IMR-90 (cell line): ENCODE measurements around the gene ARHGEF7. TPM values are rescaled to one million over a fixed set of nuclear protein-coding genes. Genes with fewer than 3 reads are reported as not detected.

Experiments used
- ATAC-seq: fragments of 200-7000 bp; cut with Tn5 transposase; 2 replicates; pipeline ENCODE4 v1.9.1; 2020; ENCODE audit warnings: low read depth, mild to moderate bottlenecking, moderate library complexity
- BruUV-seq: library from RNA; stranded (reverse); fragments of 400-500 nt; replicated peaks from 2 replicates; lab custom pipeline; 2021; lab: Mats Ljungman, UMichigan
- CTCF ChIA-PET: fragments of 300-600 bp; formaldehyde crosslinking; extraction: SDS; loops from one replicate; lab custom pipeline; 2021; ENCODE audit warnings: antibody characterized with exemption; lab: Yijun Ruan, JAX
- POLR2A ChIA-PET: fragments of 300-600 bp; sonication (Branson Sonifier 250); formaldehyde crosslinking; loops from one replicate; lab custom pipeline; 2022; ENCODE audit warnings: antibody characterized with exemption; ENCODE audit not compliant: unreplicated experiment; lab: Charles Lee
- DNase-seq: peaks from one replicate; pipeline ENCODE4 v3.0.0; 2013
- H2AFZ ChIP-seq: replicated peaks from 2 replicates; pipeline ENCODE3; 2013; ENCODE audit warnings: low read length, mild to moderate bottlenecking; ENCODE audit not compliant: poor library complexity
- H2AK5ac ChIP-seq: 2 replicates; pipeline ENCODE4 v1.6.1; 2013; ENCODE audit warnings: low read depth, low read length, inconsistent platforms
- H2AK9ac ChIP-seq: replicated peaks from 2 replicates; pipeline ENCODE3; 2013; ENCODE audit warnings: mild to moderate bottlenecking, low read depth, low read length, moderate library complexity; ENCODE audit not compliant: poor library complexity
- H2BK120ac ChIP-seq: 2 replicates; pipeline ENCODE4 v1.6.1; 2013; ENCODE audit warnings: low read depth, low read length, inconsistent platforms
- H2BK15ac ChIP-seq: 3 replicates; pipeline ENCODE4 v1.6.1; 2013; ENCODE audit warnings: low read depth, low read length, inconsistent platforms
- H2BK20ac ChIP-seq: 2 replicates; pipeline ENCODE4 v1.6.1; 2013; ENCODE audit warnings: low read depth, mild to moderate bottlenecking, inconsistent platforms, low read length, moderate library complexity
- H2BK5ac ChIP-seq: 2 replicates; pipeline ENCODE4 v1.6.1; 2013; ENCODE audit warnings: mild to moderate bottlenecking, low read depth, low read length, inconsistent platforms; ENCODE audit not compliant: poor library complexity, severe bottlenecking
- H3K14ac ChIP-seq: replicated peaks from 2 replicates; pipeline ENCODE4 v1.6.1; 2013; ENCODE audit warnings: low read depth, low read length, inconsistent platforms
- H3K18ac ChIP-seq: 2 replicates; pipeline ENCODE4 v1.6.1; 2013; ENCODE audit warnings: low read depth, low read length, control low read depth
- H3K23ac ChIP-seq: 2 replicates; pipeline ENCODE4 v1.6.1; 2013; ENCODE audit warnings: low read depth, low read length, inconsistent platforms
- H3K27ac ChIP-seq: 2 replicates; pipeline ENCODE4 v1.5.1; 2013; ENCODE audit warnings: mild to moderate bottlenecking, control low read depth, low read length; ENCODE audit not compliant: insufficient read depth
- H3K27me3 ChIP-seq: 2 replicates; pipeline ENCODE4 v1.6.1; 2013; ENCODE audit warnings: low read length; ENCODE audit not compliant: control insufficient read depth, insufficient read depth
- H3K36me3 ChIP-seq: 2 replicates; pipeline ENCODE4 v1.6.1; 2013; ENCODE audit warnings: low read length, mixed read lengths; ENCODE audit not compliant: control insufficient read depth, insufficient read depth
- H3K4ac ChIP-seq: 2 replicates; pipeline ENCODE4 v1.6.1; 2013; ENCODE audit warnings: low read depth, low read length, inconsistent platforms
- H3K4me1 ChIP-seq: 2 replicates; pipeline ENCODE4 v1.6.1; 2013; ENCODE audit warnings: low read length, mixed read lengths; ENCODE audit not compliant: control insufficient read depth, insufficient read depth
- H3K4me2 ChIP-seq: 2 replicates; pipeline ENCODE4 v1.6.1; 2013; ENCODE audit warnings: low read depth, mild to moderate bottlenecking, control low read depth, low read length, moderate library complexity
- H3K4me3 ChIP-seq: 2 replicates; pipeline ENCODE4 v1.5.1; 2013; ENCODE audit warnings: low read depth, mild to moderate bottlenecking, control low read depth, low read length, moderate library complexity; ENCODE audit not compliant: insufficient read depth
- H3K56ac ChIP-seq: 2 replicates; pipeline ENCODE4 v1.6.1; 2013; ENCODE audit warnings: low read length, inconsistent platforms; ENCODE audit not compliant: insufficient read depth; ENCODE audit errors: extremely low read depth
- H3K79me1 ChIP-seq, 2 experiments: 2 replicates each; pipeline ENCODE4 v1.6.1; 2013; ENCODE audit warnings: low read length in 2 of 2, inconsistent platforms in 1 of 2, low read depth in 1 of 2
- H3K9ac ChIP-seq: 2 replicates; pipeline ENCODE4 v1.6.1; 2013; ENCODE audit warnings: low read depth, low read length, control low read depth
- H3K9me1 ChIP-seq: 2 replicates; pipeline ENCODE4 v1.6.1; 2013; ENCODE audit warnings: low read length, inconsistent platforms; ENCODE audit not compliant: insufficient read depth
- H3K9me3 ChIP-seq: 2 replicates; pipeline ENCODE4 v1.6.1; 2013; ENCODE audit warnings: low read length; ENCODE audit not compliant: control insufficient read depth, insufficient read depth
- H4K20me1 ChIP-seq: 2 replicates; pipeline ENCODE4 v1.6.1; 2013; ENCODE audit warnings: low read length, inconsistent platforms; ENCODE audit not compliant: insufficient read depth
- H4K5ac ChIP-seq: 2 replicates; pipeline ENCODE4 v1.6.1; 2013; ENCODE audit warnings: mild to moderate bottlenecking, low read depth, low read length, control low read depth
- H4K8ac ChIP-seq, 2 experiments: 2 replicates each; pipeline ENCODE4 v1.6.1; 2013; ENCODE audit warnings: low read depth in 2 of 2, low read length in 2 of 2, control low read depth in 1 of 2, inconsistent platforms in 1 of 2
- H4K91ac ChIP-seq: 2 replicates; pipeline ENCODE4 v1.6.1; 2013; ENCODE audit warnings: low read depth, low read length, inconsistent platforms; ENCODE audit not compliant: insufficient read depth
- BHLHE40 ChIP-seq: fragments of 150-350 bp; IDR thresholded peaks from 2 replicates; pipeline ENCODE4 v1.6.1; 2016; ENCODE audit warnings: mild to moderate bottlenecking, low read depth, low read length
- CEBPB ChIP-seq: IDR thresholded peaks from 2 replicates; pipeline ENCODE4 v1.6.1; 2012; ENCODE audit warnings: low read depth, low read length, improper control_type of control experiment
- CHD1 ChIP-seq: IDR thresholded peaks from 2 replicates; pipeline ENCODE4 v1.6.1; 2012; ENCODE audit warnings: low read depth, low read length, improper control_type of control experiment
- ELK1 ChIP-seq: fragments of 150-350 bp; IDR thresholded peaks from 2 replicates; pipeline ENCODE4 v1.6.1; 2016; ENCODE audit warnings: low read depth, mild to moderate bottlenecking, low read length, moderate library complexity, borderline replicate concordance
- FOS ChIP-seq: fragments of 150-350 bp; IDR thresholded peaks from 2 replicates; pipeline ENCODE4 v1.6.1; 2016; ENCODE audit warnings: low read depth, low read length
- MAFK ChIP-seq: IDR thresholded peaks from 2 replicates; pipeline ENCODE4 v1.6.1; 2012; ENCODE audit warnings: low read depth, low read length, improper control_type of control experiment
- MAZ ChIP-seq: IDR thresholded peaks from 2 replicates; pipeline ENCODE4 v1.6.1; 2012; ENCODE audit warnings: low read depth, mild to moderate bottlenecking, low read length, improper control_type of control experiment, moderate library complexity, borderline replicate concordance
- MXI1 ChIP-seq: IDR thresholded peaks from 2 replicates; pipeline ENCODE4 v1.6.1; 2012; ENCODE audit warnings: low read depth, mild to moderate bottlenecking, low read length, moderate library complexity, borderline replicate concordance
- NFE2L2 ChIP-seq: fragments of 150-350 bp; IDR thresholded peaks from 2 replicates; pipeline ENCODE4 v1.6.1; 2016; ENCODE audit warnings: low read depth, mild to moderate bottlenecking, low read length
- POLR2A ChIP-seq: IDR thresholded peaks from 2 replicates; pipeline ENCODE4 v1.6.1; 2012; ENCODE audit warnings: mild to moderate bottlenecking, low read depth, low read length
- RAD21 ChIP-seq: IDR thresholded peaks from 2 replicates; pipeline ENCODE4 v1.6.1; 2012; ENCODE audit warnings: low read length, improper control_type of control experiment
- RCOR1 ChIP-seq: IDR thresholded peaks from 2 replicates; pipeline ENCODE4 v1.6.1; 2012; ENCODE audit warnings: mild to moderate bottlenecking, low read length, improper control_type of control experiment; ENCODE audit not compliant: insufficient replicate concordance
- RFX5 ChIP-seq: IDR thresholded peaks from 2 replicates; pipeline ENCODE4 v1.8.0; 2012; ENCODE audit warnings: low read depth, mild to moderate bottlenecking, low read length, moderate library complexity
- SMC3 ChIP-seq: fragments of 150-350 bp; IDR thresholded peaks from 2 replicates; pipeline ENCODE4 v1.6.1; 2016; ENCODE audit warnings: low read depth, mild to moderate bottlenecking, antibody characterized with exemption, low read length, moderate library complexity
- WGBS, 2 experiments: methylation state at CpG; one replicate each; pipeline versions ENCODE4 v1.1.5 to v1.1.7; 2013; ENCODE audit warnings: missing lambda C conversion rate in 2 of 2; ENCODE audit not compliant: insufficient read length in 1 of 2; ENCODE audit errors: extremely low coverage in 2 of 2; 5-methylcytosine and 5-hydroxymethylcytosine counted together
- dilution Hi-C: fragments of 300-500 bp; cut with HindIII; formaldehyde crosslinking; loops from one replicate; pipeline ENCODE4 v1.14.3; 2018; ENCODE audit warnings: low sequenced_read_pairs; ENCODE audit not compliant: unreplicated experiment
- in situ Hi-C: fragments of 300-500 bp; cut with MboI; formaldehyde crosslinking; loops from 3 replicates; pipeline ENCODE4 v1.14.3; 2019; ENCODE audit warnings: low sequenced_read_pairs, inconsistent platforms, mixed read lengths
- intact Hi-C: fragments of 100-400 bp; cut with micrococcal nuclease; formaldehyde crosslinking; loops from 2 replicates; pipeline ENCODE4 v1.10.0; 2022
- polyA plus RNA-seq, 3 experiments: library from polyadenylated mRNA; depleted of rRNA; stranded (reverse); fragments of >200 nt; gene quantifications; 2 replicates each; pipeline ENCODE4 v1.2.3, GENCODE V29; 2012; ENCODE audit warnings: low replicate concordance in 1 of 3
- total RNA-seq: library from RNA; depleted of rRNA; stranded (reverse); fragments of >200 nt; gene quantifications from 2 replicates; pipeline ENCODE4 v1.2.3, GENCODE V29; 2012
- TF ChIP-seq, protein P1 (sequence below): fragments of 150-350 bp; IDR thresholded peaks from 2 replicates; pipeline ENCODE4 v1.6.1; 2017; ENCODE audit warnings: mild to moderate bottlenecking, antibody characterized with exemption, low read length, low read depth
- TF ChIP-seq, protein P2 (sequence below): conservative IDR thresholded peaks from 2 replicates; pipeline ENCODE4 v1.5.1; 2012; ENCODE audit warnings: mild to moderate bottlenecking, low read depth, low read length, improper control_type of control experiment

Gene ARHGEF7
- total and polyA plus RNA-seq, 2 of the 4 experiments (the other 2 are of a cell fraction), result 32.9 to 59.0 TPM

- H2BK5ac ChIP-seq, result no peak overlapping the region
- no peak overlapping the region for H4K91ac ChIP-seq
- H3K79me1 ChIP-seq, result no peaks in the 10 kb centered on the region
- no peak overlapping the region for H4K8ac ChIP-seq
- no TSS peak for BruUV-seq
- no peak overlapping the region for H3K14ac ChIP-seq
- no peak overlapping the region for H2AK9ac ChIP-seq
- dilution Hi-C loops, result no loop called here
- ATAC-seq, result no peak
- H2BK120ac ChIP-seq, result no peak overlapping the region
- TF ChIP-seq, protein P1, sequence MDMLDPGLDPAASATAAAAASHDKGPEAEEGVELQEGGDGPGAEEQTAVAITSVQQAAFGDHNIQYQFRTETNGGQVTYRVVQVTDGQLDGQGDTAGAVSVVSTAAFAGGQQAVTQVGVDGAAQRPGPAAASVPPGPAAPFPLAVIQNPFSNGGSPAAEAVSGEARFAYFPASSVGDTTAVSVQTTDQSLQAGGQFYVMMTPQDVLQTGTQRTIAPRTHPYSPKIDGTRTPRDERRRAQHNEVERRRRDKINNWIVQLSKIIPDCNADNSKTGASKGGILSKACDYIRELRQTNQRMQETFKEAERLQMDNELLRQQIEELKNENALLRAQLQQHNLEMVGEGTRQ, result no peak
- TF ChIP-seq MAFK (no peak), CEBPB (no peak), RFX5 (no peak), NFE2L2 (no peak), BHLHE40 (no peak), POLR2A (no peak), MXI1 (no peak), ELK1 (no peak), RCOR1 (no peak), SMC3 (no peak), MAZ (no peak), FOS (no peak), CHD1 (no peak), RAD21 (no peak)
- TF ChIP-seq, protein P2, sequence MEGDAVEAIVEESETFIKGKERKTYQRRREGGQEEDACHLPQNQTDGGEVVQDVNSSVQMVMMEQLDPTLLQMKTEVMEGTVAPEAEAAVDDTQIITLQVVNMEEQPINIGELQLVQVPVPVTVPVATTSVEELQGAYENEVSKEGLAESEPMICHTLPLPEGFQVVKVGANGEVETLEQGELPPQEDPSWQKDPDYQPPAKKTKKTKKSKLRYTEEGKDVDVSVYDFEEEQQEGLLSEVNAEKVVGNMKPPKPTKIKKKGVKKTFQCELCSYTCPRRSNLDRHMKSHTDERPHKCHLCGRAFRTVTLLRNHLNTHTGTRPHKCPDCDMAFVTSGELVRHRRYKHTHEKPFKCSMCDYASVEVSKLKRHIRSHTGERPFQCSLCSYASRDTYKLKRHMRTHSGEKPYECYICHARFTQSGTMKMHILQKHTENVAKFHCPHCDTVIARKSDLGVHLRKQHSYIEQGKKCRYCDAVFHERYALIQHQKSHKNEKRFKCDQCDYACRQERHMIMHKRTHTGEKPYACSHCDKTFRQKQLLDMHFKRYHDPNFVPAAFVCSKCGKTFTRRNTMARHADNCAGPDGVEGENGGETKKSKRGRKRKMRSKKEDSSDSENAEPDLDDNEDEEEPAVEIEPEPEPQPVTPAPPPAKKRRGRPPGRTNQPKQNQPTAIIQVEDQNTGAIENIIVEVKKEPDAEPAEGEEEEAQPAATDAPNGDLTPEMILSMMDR, result no peak
- H2AFZ ChIP-seq, result no peak overlapping the region
- H3K27ac ChIP-seq, result no peak overlapping the region
- peaks cover 46% of the 10 kb centered on the region for H3K27me3 ChIP-seq
- no peak overlapping the region for H3K9ac ChIP-seq
- no peak overlapping the region for H4K5ac ChIP-seq
- DNase-seq, result no peak
- in situ Hi-C loops, result no loop called here
- H3K36me3 ChIP-seq, result no peaks in the 10 kb centered on the region
- H3K4me3 ChIP-seq, result no peak overlapping the region
- WGBS, 2 experiments, result 40% methylated on average over 1 of the region's 7 CpGs; no CpG with 5 or more reads in 1 of the 2 experiments
- POLR2A ChIA-PET, result no interaction called here
- no peak overlapping the region for H2BK15ac ChIP-seq
- no peak overlapping the region for H3K56ac ChIP-seq
- intact Hi-C loops, result no loop called here
- no peaks in the 10 kb centered on the region for H3K4me1 ChIP-seq
- no peak overlapping the region for H3K4me2 ChIP-seq
- no peak overlapping the region for H3K4ac ChIP-seq
- no peaks in the 10 kb centered on the region for H3K9me1 ChIP-seq
- no peak overlapping the region for H3K18ac ChIP-seq
- H4K20me1 ChIP-seq, result no peaks in the 10 kb centered on the region
- no peaks in the 10 kb centered on the region for H3K9me3 ChIP-seq
- CTCF ChIA-PET, result no interaction called here
- H3K23ac ChIP-seq, result no peak overlapping the region
- no peak overlapping the region for H2AK5ac ChIP-seq
- no peak overlapping the region for H2BK20ac ChIP-seq
Observed at GRCh38 chr13:111090169-111090568, 24.9 kb upstream of the ARHGEF7 start.
